HepG2 (cell line): ENCODE results near the gene LRTM2. TPM values are rescaled to one million over a fixed set of nuclear protein-coding genes. Genes with fewer than 3 reads are reported as not detected.

ENCODE experiments used
- BHLHE40 ChIP-seq: IDR thresholded peaks from 2 replicates; pipeline ENCODE4 v1.6.1; 2011; ENCODE audit warnings: low read length, improper control_type of control experiment
- CHD4 ChIP-seq: fragments of 200-600 bp; sonication (generic); IDR thresholded peaks from 2 replicates; pipeline ENCODE4 v1.7.0; 2017; ENCODE audit warnings: mild to moderate bottlenecking, low read length, borderline replicate concordance
- KLF13 ChIP-seq: sonication (generic); formaldehyde crosslinking; IDR thresholded peaks from 2 replicates; pipeline ENCODE4 v1.4.0; 2020; ENCODE audit warnings: mild to moderate bottlenecking, missing genetic modification reagents
- NFATC3 ChIP-seq: sonication (generic); formaldehyde crosslinking; IDR thresholded peaks from 2 replicates; pipeline ENCODE4 v1.5.1; 2020; ENCODE audit warnings: mild to moderate bottlenecking, missing genetic modification reagents
- RCOR2 ChIP-seq: IDR thresholded peaks from 2 replicates; pipeline ENCODE4 v1.6.1; 2016; ENCODE audit warnings: missing biosample characterization, missing genetic modification reagents
- SALL1 ChIP-seq: sonication (generic); formaldehyde crosslinking; IDR thresholded peaks from 2 replicates; pipeline ENCODE4 v1.8.0; 2022; ENCODE audit warnings: mild to moderate bottlenecking, missing genetic modification reagents
- SETDB1 ChIP-seq: sonication (generic); formaldehyde crosslinking; IDR thresholded peaks from 2 replicates; pipeline ENCODE4 v1.5.1; 2020; ENCODE audit warnings: missing genetic modification reagents, mild to moderate bottlenecking, borderline replicate concordance
- SMARCE1 ChIP-seq: fragments of 450-650 bp; IDR thresholded peaks from 2 replicates; pipeline ENCODE4 v1.6.1; 2017; ENCODE audit warnings: borderline replicate concordance
- TOPORS ChIP-seq: sonication (generic); formaldehyde crosslinking; IDR thresholded peaks from 2 replicates; pipeline ENCODE4 v1.8.0; 2023; ENCODE audit warnings: mild to moderate bottlenecking, missing genetic modification reagents
- ZNF10 ChIP-seq: sonication (generic); formaldehyde crosslinking; IDR thresholded peaks from 2 replicates; pipeline ENCODE4 v1.4.0; 2020; ENCODE audit warnings: mild to moderate bottlenecking, low read depth, missing genetic modification reagents, borderline replicate concordance
- ZNF292 ChIP-seq: sonication (generic); formaldehyde crosslinking; IDR thresholded peaks from 2 replicates; pipeline ENCODE4 v1.8.1; 2022; ENCODE audit warnings: mild to moderate bottlenecking, low read depth, missing genetic modification reagents, borderline replicate concordance
- ZNF670 ChIP-seq: sonication (generic); formaldehyde crosslinking; IDR thresholded peaks from 2 replicates; pipeline ENCODE4 v1.8.0; 2022; ENCODE audit warnings: mild to moderate bottlenecking, missing genetic modification reagents, borderline replicate concordance
- ZNF724P ChIP-seq: sonication (generic); formaldehyde crosslinking; IDR thresholded peaks from 2 replicates; pipeline ENCODE4 v1.8.0; 2022; ENCODE audit warnings: missing genetic modification reagents, borderline replicate concordance
- ZSCAN29 ChIP-seq: sonication (generic); formaldehyde crosslinking; conservative IDR thresholded peaks from 2 replicates; pipeline ENCODE4 v1.4.0; 2020; ENCODE audit warnings: mild to moderate bottlenecking, missing genetic modification reagents
- ZUFSP ChIP-seq: sonication (generic); formaldehyde crosslinking; IDR thresholded peaks from 2 replicates; pipeline ENCODE4 v1.9.0; 2021; ENCODE audit warnings: missing genetic modification reagents, mild to moderate bottlenecking, borderline replicate concordance
- ZXDC ChIP-seq: sonication (generic); formaldehyde crosslinking; IDR thresholded peaks from 2 replicates; pipeline ENCODE4 v1.5.0; 2020; ENCODE audit warnings: mild to moderate bottlenecking, missing genetic modification reagents
- polyA plus RNA-seq, 8 experiments: library from polyadenylated mRNA; depleted of rRNA in 3 of 8; stranded (reverse) in 7 of 8; unstranded in 1 of 8; fragments of >200 nt; fragmentation: Illumina TruSeq in 4 of 8; extraction: Trizol in 4 of 8; gene quantifications; 2 replicates each; pipeline versions ENCODE4 v1.2.1 to v1.2.3, GENCODE V29; 2011 to 2016; ENCODE audit warnings: low read depth in 4 of 8, missing spikeins in 1 of 8, mixed read lengths in 1 of 8; ENCODE audit not compliant: insufficient read depth in 1 of 8
- total RNA-seq, 5 experiments: library from RNA; depleted of rRNA; stranded (reverse); fragments of >200 nt; fragmentation: Illumina TruSeq; extraction: Trizol; gene quantifications; 2 replicates each; pipeline ENCODE4 v1.2.3, GENCODE V29; 2016; ENCODE audit warnings: low read depth in 1 of 5
- TF ChIP-seq, protein P1 (sequence below): sonication (generic); formaldehyde crosslinking; IDR thresholded peaks from 2 replicates; pipeline ENCODE4 v1.5.1; 2020; ENCODE audit warnings: missing genetic modification reagents, mild to moderate bottlenecking, borderline replicate concordance
- TF ChIP-seq, protein P2 (sequence below): fragments of 450-650 bp; IDR thresholded peaks from 2 replicates; pipeline ENCODE4 v1.6.1; 2017
- TF ChIP-seq, protein P3 (sequence below): sonication (generic); formaldehyde crosslinking; IDR thresholded peaks from 2 replicates; pipeline ENCODE4 v1.5.1; 2020; ENCODE audit warnings: missing genetic modification reagents, mild to moderate bottlenecking, borderline replicate concordance

The LRTM2 gene
- total and polyA plus RNA-seq, 2 of the 13 experiments (the other 11 are each of a cell fraction or from before 2014, with no cell fraction given): 0.09 TPM; not detected in 1

GRCh38 chr12:1815814-1816729, 4.3 kb upstream of the LRTM2 start (continued):
- TF ChIP-seq, protein P1, sequence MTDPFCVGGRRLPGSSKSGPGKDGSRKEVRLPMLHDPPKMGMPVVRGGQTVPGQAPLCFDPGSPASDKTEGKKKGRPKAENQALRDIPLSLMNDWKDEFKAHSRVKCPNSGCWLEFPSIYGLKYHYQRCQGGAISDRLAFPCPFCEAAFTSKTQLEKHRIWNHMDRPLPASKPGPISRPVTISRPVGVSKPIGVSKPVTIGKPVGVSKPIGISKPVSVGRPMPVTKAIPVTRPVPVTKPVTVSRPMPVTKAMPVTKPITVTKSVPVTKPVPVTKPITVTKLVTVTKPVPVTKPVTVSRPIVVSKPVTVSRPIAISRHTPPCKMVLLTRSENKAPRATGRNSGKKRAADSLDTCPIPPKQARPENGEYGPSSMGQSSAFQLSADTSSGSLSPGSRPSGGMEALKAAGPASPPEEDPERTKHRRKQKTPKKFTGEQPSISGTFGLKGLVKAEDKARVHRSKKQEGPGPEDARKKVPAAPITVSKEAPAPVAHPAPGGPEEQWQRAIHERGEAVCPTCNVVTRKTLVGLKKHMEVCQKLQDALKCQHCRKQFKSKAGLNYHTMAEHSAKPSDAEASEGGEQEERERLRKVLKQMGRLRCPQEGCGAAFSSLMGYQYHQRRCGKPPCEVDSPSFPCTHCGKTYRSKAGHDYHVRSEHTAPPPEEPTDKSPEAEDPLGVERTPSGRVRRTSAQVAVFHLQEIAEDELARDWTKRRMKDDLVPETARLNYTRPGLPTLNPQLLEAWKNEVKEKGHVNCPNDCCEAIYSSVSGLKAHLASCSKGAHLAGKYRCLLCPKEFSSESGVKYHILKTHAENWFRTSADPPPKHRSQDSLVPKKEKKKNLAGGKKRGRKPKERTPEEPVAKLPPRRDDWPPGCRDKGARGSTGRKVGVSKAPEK: no peak
- TF ChIP-seq NFATC3 (CRISPR knock-in tag) (no peak), SETDB1 (CRISPR knock-in tag) (no peak), ZXDC (no peak), SMARCE1 (no peak), TOPORS (CRISPR knock-in tag) (no peak), ZNF292 (0 out of 2 replicates have a peak, but pooled peaks have one; percentile 36), CHD4 (no peak), ZSCAN29 (peak; percentile 60; the same call in 1 of the 2 replicates), ZNF10 (CRISPR knock-in tag) (no peak), RCOR2 (no peak), ZNF724P (CRISPR knock-in tag) (no peak), ZUFSP (CRISPR knock-in tag) (no peak), ZNF670 (CRISPR knock-in tag) (no peak), SALL1 (peak; percentile 60), BHLHE40 (no peak), KLF13 (no peak)
- TF ChIP-seq, protein P2, sequence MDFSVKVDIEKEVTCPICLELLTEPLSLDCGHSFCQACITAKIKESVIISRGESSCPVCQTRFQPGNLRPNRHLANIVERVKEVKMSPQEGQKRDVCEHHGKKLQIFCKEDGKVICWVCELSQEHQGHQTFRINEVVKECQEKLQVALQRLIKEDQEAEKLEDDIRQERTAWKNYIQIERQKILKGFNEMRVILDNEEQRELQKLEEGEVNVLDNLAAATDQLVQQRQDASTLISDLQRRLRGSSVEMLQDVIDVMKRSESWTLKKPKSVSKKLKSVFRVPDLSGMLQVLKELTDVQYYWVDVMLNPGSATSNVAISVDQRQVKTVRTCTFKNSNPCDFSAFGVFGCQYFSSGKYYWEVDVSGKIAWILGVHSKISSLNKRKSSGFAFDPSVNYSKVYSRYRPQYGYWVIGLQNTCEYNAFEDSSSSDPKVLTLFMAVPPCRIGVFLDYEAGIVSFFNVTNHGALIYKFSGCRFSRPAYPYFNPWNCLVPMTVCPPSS: no peak
- TF ChIP-seq, protein P3, sequence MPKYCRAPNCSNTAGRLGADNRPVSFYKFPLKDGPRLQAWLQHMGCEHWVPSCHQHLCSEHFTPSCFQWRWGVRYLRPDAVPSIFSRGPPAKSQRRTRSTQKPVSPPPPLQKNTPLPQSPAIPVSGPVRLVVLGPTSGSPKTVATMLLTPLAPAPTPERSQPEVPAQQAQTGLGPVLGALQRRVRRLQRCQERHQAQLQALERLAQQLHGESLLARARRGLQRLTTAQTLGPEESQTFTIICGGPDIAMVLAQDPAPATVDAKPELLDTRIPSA (CRISPR knock-in tag): no peak
